HG02938 (cell line): ENCODE data around the gene EPHA8.

Source experiments
- ATAC-seq: cut with Tn5 transposase; IDR thresholded peaks from one replicate; pipeline ENCODE4 v1.9.1; 2021; ENCODE audit warnings: mild to moderate bottlenecking, moderate library complexity; ENCODE audit not compliant: unreplicated experiment

EPHA8 gene

GRCh38 chr1:22638476-22639234, 75.4 kb downstream of the EPHA8 start:
- no peak for ATAC-seq

- no peak for ATAC-seq
These were observed 76.0 kb downstream of the EPHA8 start for GRCh38 chr1:22639286-22639685.

GRCh38 chr1:22641247-22641646, 78.0 kb downstream of the EPHA8 start:
- ATAC-seq = no peak

GRCh38 chr1:22641906-22642636, 78.8 kb downstream of the EPHA8 start:
- no peak for ATAC-seq

GRCh38 chr1:22643381-22643780, 80.1 kb downstream of the EPHA8 start, which contains the start of gene C1QC:
Gene C1QC (plus strand): TSS chr1:22643633. CDS start chr1:22644024, 391 bp downstream.
- ATAC-seq = no peak

- ATAC-seq = no peak
These were observed 80.6 kb downstream of the EPHA8 start for GRCh38 chr1:22643928-22644327.

GRCh38 chr1:22645931-22646330, 82.6 kb downstream of the EPHA8 start:
- ATAC-seq = no peak

- no peak for ATAC-seq
These were observed 83.1 kb downstream of the EPHA8 start for GRCh38 chr1:22646384-22646783.

GRCh38 chr1:22650089-22650693, 86.9 kb downstream of the EPHA8 start:
- ATAC-seq = no peak

- ATAC-seq = no peak
These were observed 88.9 kb downstream of the EPHA8 start for GRCh38 chr1:22651941-22652856.

- no peak for ATAC-seq
These were observed 89.6 kb downstream of the EPHA8 start, which contains the start of gene C1QB for GRCh38 chr1:22652881-22653316. Gene C1QB (plus strand): TSS chr1:22653236. CDS start chr1:22659463, 6,227 bp downstream.
